Measurements from ENCODE around the gene CFL1.

- no peak for TF ChIP-seq POLR2A (IDR thresholded peaks at IDR 0.05)
- TF ChIP-seq EP300 (IDR thresholded peaks at IDR 0.05), result no peak
These were observed 40.8 kb upstream of the CFL1 start for GRCh38 chr11:65898656-65899355.

All from ovary (tissue), 1 donor.